MCF 10A (cell line): ENCODE data around the gene NR1H4. TPM values are rescaled to one million over a fixed set of nuclear protein-coding genes. Genes with fewer than 3 reads are reported as not detected.
A peak's percentile ranks its signal among the peaks of the same experiment; 100 is the strongest.

Source experiments
- BruUV-seq: library from RNA; stranded (reverse); fragments of 400-500 nt; replicated peaks from 2 replicates; lab custom pipeline; 2021; lab: Mats Ljungman, UMichigan
- CTCF ChIA-PET: fragments of 300-600 bp; sonication (Branson Sonifier 250); formaldehyde crosslinking; extraction: SDS; loops from one replicate; lab custom pipeline; 2021; ENCODE audit warnings: antibody characterized with exemption, inconsistent platforms; lab: Yijun Ruan, JAX
- POLR2A ChIA-PET: fragments of 300-600, 350-650 bp; sonication (Branson Sonifier 250); formaldehyde crosslinking; extraction: SDS; loops from one replicate; lab custom pipeline; 2020; ENCODE audit warnings: antibody characterized with exemption, inconsistent platforms; lab: Yijun Ruan, JAX
- DNase-seq: peaks from one replicate; pipeline ENCODE4 v3.0.0-alpha.2; 2018; ENCODE audit not compliant: unreplicated experiment
- H3K27ac Mint-ChIP-seq: one replicate; pipeline ENCODE4 v1.8.0; 2022; ENCODE audit warnings: mild to moderate bottlenecking, low read depth, mixed read lengths; ENCODE audit not compliant: unreplicated experiment
- H3K27me3 Mint-ChIP-seq: one replicate; pipeline ENCODE4 v1.8.0; 2022; ENCODE audit warnings: mixed read lengths; ENCODE audit not compliant: insufficient read depth, unreplicated experiment
- H3K36me3 Mint-ChIP-seq: one replicate; pipeline ENCODE4 v1.8.0; 2022; ENCODE audit warnings: mild to moderate bottlenecking, moderate library complexity, mixed read lengths; ENCODE audit not compliant: insufficient read depth, unreplicated experiment
- H3K4me1 Mint-ChIP-seq: one replicate; pipeline ENCODE4 v1.8.0; 2022; ENCODE audit warnings: mixed read lengths; ENCODE audit not compliant: insufficient read depth, unreplicated experiment
- H3K4me3 Mint-ChIP-seq: one replicate; pipeline ENCODE4 v1.8.0; 2022; ENCODE audit warnings: mild to moderate bottlenecking, moderate library complexity, mixed read lengths; ENCODE audit not compliant: unreplicated experiment
- H3K9me3 Mint-ChIP-seq: one replicate; pipeline ENCODE4 v1.8.0; 2022; ENCODE audit warnings: mixed read lengths; ENCODE audit not compliant: unreplicated experiment
- intact Hi-C: fragments of 100-400 bp; cut with micrococcal nuclease; formaldehyde crosslinking; loops from 2 replicates; pipeline ENCODE4 v1.14.1; 2022
- total RNA-seq: library from RNA; stranded (reverse); gene quantifications from 2 replicates; pipeline ENCODE4 v1.2.3, GENCODE V29; 2022
- TF ChIP-seq, protein P1 (sequence below): fragments of 200-600 bp; IDR thresholded peaks from one replicate; pipeline ENCODE4 v1.8.0; 2022; ENCODE audit warnings: antibody characterized with exemption, mild to moderate bottlenecking; ENCODE audit not compliant: unreplicated experiment

NR1H4 gene
- total RNA-seq, 1 experiment from 2014 or later: not detected

GRCh38 chr12:100439797-100440196, 33.9 kb upstream of the NR1H4 start:
- Mint-ChIP-seq H3K27ac (no peak overlapping the region), H3K9me3 (no peaks in the 10 kb centered on the region), H3K4me3 (no peak overlapping the region), H3K27me3 (no peaks in the 10 kb centered on the region), H3K36me3 (no peaks in the 10 kb centered on the region), H3K4me1 (no peaks in the 10 kb centered on the region)
- TF ChIP-seq, protein P1, sequence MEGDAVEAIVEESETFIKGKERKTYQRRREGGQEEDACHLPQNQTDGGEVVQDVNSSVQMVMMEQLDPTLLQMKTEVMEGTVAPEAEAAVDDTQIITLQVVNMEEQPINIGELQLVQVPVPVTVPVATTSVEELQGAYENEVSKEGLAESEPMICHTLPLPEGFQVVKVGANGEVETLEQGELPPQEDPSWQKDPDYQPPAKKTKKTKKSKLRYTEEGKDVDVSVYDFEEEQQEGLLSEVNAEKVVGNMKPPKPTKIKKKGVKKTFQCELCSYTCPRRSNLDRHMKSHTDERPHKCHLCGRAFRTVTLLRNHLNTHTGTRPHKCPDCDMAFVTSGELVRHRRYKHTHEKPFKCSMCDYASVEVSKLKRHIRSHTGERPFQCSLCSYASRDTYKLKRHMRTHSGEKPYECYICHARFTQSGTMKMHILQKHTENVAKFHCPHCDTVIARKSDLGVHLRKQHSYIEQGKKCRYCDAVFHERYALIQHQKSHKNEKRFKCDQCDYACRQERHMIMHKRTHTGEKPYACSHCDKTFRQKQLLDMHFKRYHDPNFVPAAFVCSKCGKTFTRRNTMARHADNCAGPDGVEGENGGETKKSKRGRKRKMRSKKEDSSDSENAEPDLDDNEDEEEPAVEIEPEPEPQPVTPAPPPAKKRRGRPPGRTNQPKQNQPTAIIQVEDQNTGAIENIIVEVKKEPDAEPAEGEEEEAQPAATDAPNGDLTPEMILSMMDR: no peak
- ChIA-PET CTCF (interaction anchor here (0.5 to 1.1 kb wide), 2 partner anchors 36 to 198 kb away, joined by 3 read pairs; no protein-coding TSS in a partner anchor), POLR2A (no interaction called here)
- no peak for DNase-seq
- intact Hi-C loops: no loop called here
- BruUV-seq: no TSS peak

- CTCF ChIA-PET: interaction anchor here (1.4 kb wide), 1 partner anchor 16 kb away, joined by 6 read pairs; no protein-coding TSS in a partner anchor
- BruUV-seq: no TSS peak
- no peaks in the 10 kb centered on the region for H3K4me1 Mint-ChIP-seq
- H3K4me3 Mint-ChIP-seq: no peak overlapping the region
- no peak for DNase-seq
- no peaks in the 10 kb centered on the region for H3K36me3 Mint-ChIP-seq
- H3K9me3 Mint-ChIP-seq: no peaks in the 10 kb centered on the region
- H3K27ac Mint-ChIP-seq: no peak overlapping the region
- intact Hi-C loops: no loop called here
- TF ChIP-seq, protein P1: no peak
- POLR2A ChIA-PET: interaction anchor here (0.8 to 1.1 kb wide), 2 partner anchors 10 to 18 kb away, joined by 3 read pairs; no protein-coding TSS in a partner anchor
- H3K27me3 Mint-ChIP-seq: peaks cover 9% of the 10 kb centered on the region
Observed at GRCh38 chr12:100442403-100442802, 31.3 kb upstream of the NR1H4 start.

DNA sequence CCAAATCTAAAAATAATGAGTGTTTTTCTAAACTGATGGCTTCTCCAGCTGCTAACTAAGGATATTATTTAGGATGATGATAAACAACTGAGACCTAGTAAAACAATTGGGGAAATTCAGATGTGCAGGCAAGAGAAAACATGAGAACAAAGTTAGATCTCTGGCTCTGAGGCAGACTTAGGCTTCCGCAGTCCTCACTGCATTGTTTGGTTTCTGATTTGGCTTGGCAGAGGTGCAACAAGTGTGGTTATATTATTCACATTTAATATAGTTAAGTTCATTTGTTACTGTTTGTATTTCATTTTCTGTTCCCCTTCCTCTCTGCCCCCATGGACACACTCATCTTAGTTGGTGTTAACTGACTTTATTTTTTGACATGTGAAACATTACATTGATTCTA, 30.2 kb upstream of the NR1H4 start:
- no TSS peak for BruUV-seq
- Mint-ChIP-seq H3K27ac (no peak overlapping the region), H3K4me3 (no peak overlapping the region), H3K4me1 (no peaks in the 10 kb centered on the region), H3K9me3 (no peaks in the 10 kb centered on the region), H3K36me3 (no peaks in the 10 kb centered on the region), H3K27me3 (peaks cover 20% of the 10 kb centered on the region)
- ChIA-PET POLR2A (no interaction called here), CTCF (no interaction called here)
- TF ChIP-seq, protein P1: no peak
- no peak for DNase-seq
- intact Hi-C loops: no loop called here

DNA sequence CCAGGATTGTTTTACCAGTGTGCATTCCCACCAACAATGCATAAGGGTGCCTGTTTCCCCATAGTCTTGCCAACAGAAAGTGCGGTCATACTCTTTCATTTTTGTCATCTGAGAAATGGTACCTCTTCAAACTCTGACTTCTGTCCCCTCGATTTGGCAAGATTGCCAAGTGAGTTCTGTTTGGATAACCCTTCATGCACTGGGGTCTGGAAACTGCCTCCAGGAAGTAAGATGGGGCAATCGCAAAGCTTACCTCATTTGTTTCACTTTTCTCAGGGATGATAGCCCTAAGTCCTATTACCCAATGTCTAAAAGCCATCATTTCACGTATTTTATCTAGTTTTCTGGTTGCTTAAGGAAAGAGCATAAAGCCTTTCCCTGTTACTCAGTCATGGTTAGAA, 28.6 kb upstream of the NR1H4 start:
- intact Hi-C loops: no loop called here
- H3K27me3 Mint-ChIP-seq: peaks cover 20% of the 10 kb centered on the region
- TF ChIP-seq, protein P1: no peak
- no peak overlapping the region for H3K4me3 Mint-ChIP-seq
- ChIA-PET POLR2A (interaction anchor here (0.7 to 0.9 kb wide), 2 partner anchors 10 to 210 kb away, joined by 3 to 4 read pairs; no protein-coding TSS in a partner anchor), CTCF (interaction anchor here (0.6 to 0.9 kb wide), 2 partner anchors 41 to 107 kb away, joined by 3 to 4 read pairs; no protein-coding TSS in a partner anchor)
- H3K4me1 Mint-ChIP-seq: no peaks in the 10 kb centered on the region
- H3K36me3 Mint-ChIP-seq: no peaks in the 10 kb centered on the region
- DNase-seq: peak; percentile 38
- H3K27ac Mint-ChIP-seq: no peak overlapping the region
- no peaks in the 10 kb centered on the region for H3K9me3 Mint-ChIP-seq
- BruUV-seq: no TSS peak
